AG10803 (cell line): ENCODE results near the gene VWA5A.
A peak's percentile ranks its signal among the peaks of the same experiment; 100 is the strongest.

Experiments
- DNase-seq: peaks from one replicate; pipeline ENCODE4 v3.0.0; 2010; ENCODE audit warnings: low read depth
- H3K4me3 ChIP-seq: 2 replicates; pipeline ENCODE4 v1.5.1; 2011; ENCODE audit warnings: mild to moderate bottlenecking, low read length, control low read depth
- CTCF ChIP-seq: conservative IDR thresholded peaks from 2 replicates; pipeline ENCODE4 v1.5.1; 2011; ENCODE audit warnings: mild to moderate bottlenecking, low read length, control low read depth, inconsistent platforms

Gene VWA5A

GRCh38 chr11:124176925-124177715, 61.9 kb downstream of the VWA5A start:
- DNase-seq: no peak
- no peak overlapping the region for H3K4me3 ChIP-seq
- no peak for TF ChIP-seq CTCF

GRCh38 chr11:124179310-124179709, 64.1 kb downstream of the VWA5A start:
- H3K4me3 ChIP-seq: no peak overlapping the region
- no peak for TF ChIP-seq CTCF
- no peak for DNase-seq

- TF ChIP-seq CTCF: no peak
- no peak for DNase-seq
These were observed 67.8 kb downstream of the VWA5A start, which contains the start of gene OR10D3 for GRCh38 chr11:124183068-124183467. Gene OR10D3, plus strand, starts transcription at chr11:124183345. Its CDS starts 1,925 bp downstream, at chr11:124185270.

GRCh38 chr11:124190298-124191139, 75.3 kb downstream of the VWA5A start:
- DNase-seq: no peak
- TF ChIP-seq CTCF: no peak
- H3K4me3 ChIP-seq: no peak overlapping the region

More at GRCh38 chr11:124183068-124183467, 67.8 kb downstream of the VWA5A start, which contains the start of gene OR10D3:
- no peak within 1 kb of the TSS for H3K4me3 ChIP-seq

GRCh38 chr11:124193221-124194010, 78.2 kb downstream of the VWA5A start:
- no peak overlapping the region for H3K4me3 ChIP-seq
- TF ChIP-seq CTCF: no peak
- DNase-seq: no peak

GRCh38 chr11:124194293-124195188, 79.3 kb downstream of the VWA5A start:
- no peak for TF ChIP-seq CTCF
- no peak overlapping the region for H3K4me3 ChIP-seq
- peak; percentile 8 for DNase-seq
